ENCODE measurements around the gene CDH4. TPM values are rescaled to one million over a fixed set of nuclear protein-coding genes. Genes with fewer than 3 reads are reported as not detected.

The CDH4 gene
- total and polyA plus RNA-seq, 9 donors: 0.12 to 4.4 (median 0.36) TPM

DNA sequence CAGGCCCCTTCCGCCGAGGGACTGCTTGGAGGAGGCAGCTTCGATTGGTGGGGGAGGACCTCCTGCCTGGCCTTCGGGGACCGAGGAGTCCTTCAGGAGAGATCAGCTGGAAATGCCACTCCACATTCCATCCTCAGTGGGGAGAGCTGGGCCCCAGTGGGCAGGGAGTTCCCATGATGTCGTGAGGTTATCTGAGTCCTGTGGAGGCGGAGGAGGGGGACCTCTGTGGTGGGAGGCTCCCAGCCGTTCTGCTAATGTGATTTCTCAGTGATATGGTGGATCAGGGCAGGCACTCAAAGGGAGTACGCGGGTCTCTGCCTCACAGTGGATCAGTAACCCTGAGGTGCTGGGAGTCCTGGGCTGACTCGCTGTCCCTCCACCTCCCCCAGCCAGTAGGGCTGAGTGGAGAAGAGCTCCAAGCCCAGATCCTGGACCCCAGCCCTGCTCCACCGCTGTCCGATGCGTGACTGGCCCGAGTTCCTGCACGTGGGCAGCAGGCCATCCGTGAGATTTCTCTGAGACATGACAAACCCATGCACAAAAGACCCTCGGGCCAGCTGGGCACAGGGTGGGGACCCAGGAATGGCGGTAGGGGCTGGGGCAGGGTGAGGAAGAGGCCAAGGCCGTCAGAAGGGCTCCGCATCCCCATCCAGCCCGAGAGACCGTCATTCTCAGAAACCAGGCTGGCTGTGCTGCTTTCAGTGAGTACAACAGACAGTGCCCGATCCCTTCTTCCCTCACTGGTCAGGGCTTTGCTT lies 617.9 kb downstream of the CDH4 start:
- H3K27ac ChIP-seq: no peak overlapping the region
- TF ChIP-seq EP300 (IDR thresholded peaks at IDR 0.05) (no peak), POLR2A (IDR thresholded peaks at IDR 0.05) (no peak), CTCF (IDR thresholded peaks at IDR 0.05) (no peak)
- no peaks in the 10 kb centered on the region for H3K36me3 ChIP-seq
- WGBS, 3 donors: 42 to 51% (median 46%) methylated on average over 22 to 24 of the region's 24 CpGs
- no peak overlapping the region for H3K4me3 ChIP-seq
- intact Hi-C loops (cut with DNase I): loop anchor here in 1 of 4 donors (10.0 kb wide), 1 partner anchor 535 kb away; no protein-coding TSS in a partner anchor
- H3K4me1 ChIP-seq (ENCODE audit: insufficient read depth): no peaks in the 10 kb centered on the region
- H3K27me3 ChIP-seq: no peaks in the 10 kb centered on the region
- no peaks in the 10 kb centered on the region for H3K9me3 ChIP-seq
- no peak for DNase-seq

- 81 to 84% (median 83%) methylated on average over 6 of the region's 6 CpGs for WGBS, 3 donors
- no peak for DNase-seq
- H3K9me3 ChIP-seq: no peaks in the 10 kb centered on the region
- intact Hi-C loops (cut with DNase I): loop anchor here in 1 of 4 donors (10.0 kb wide), 1 partner anchor 536 kb away; no protein-coding TSS in a partner anchor
- H3K27me3 ChIP-seq: no peaks in the 10 kb centered on the region
- H3K36me3 ChIP-seq: no peaks in the 10 kb centered on the region
- TF ChIP-seq POLR2A (IDR thresholded peaks at IDR 0.05): no peak
- no peak for TF ChIP-seq CTCF (IDR thresholded peaks at IDR 0.05)
- no peak for TF ChIP-seq EP300 (IDR thresholded peaks at IDR 0.05)
- no peak overlapping the region for H3K27ac ChIP-seq
- H3K4me3 ChIP-seq: no peak overlapping the region
- no peaks in the 10 kb centered on the region for H3K4me1 ChIP-seq (ENCODE audit: insufficient read depth)
Observed at GRCh38 chr20:61871160-61871559, 619.1 kb downstream of the CDH4 start.

DNA sequence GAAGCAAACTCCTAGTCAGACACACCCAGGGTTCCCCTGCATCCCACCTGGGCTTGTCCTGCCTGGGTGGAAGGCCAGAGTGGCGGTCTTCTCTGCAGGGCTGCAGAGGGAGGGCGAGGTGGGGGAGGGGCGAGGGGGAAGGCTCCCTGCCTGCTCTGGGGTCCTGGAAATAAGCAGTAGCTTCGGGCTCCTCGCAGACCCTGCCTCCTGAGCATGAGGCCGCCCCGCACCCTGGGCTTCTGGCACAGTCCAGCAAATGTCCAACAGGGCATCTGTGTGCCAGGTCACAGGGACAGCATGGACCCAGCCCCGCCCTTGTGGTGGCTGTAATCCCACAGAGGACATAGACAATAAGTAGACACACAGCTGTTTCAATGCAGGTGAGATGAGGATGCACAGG lies 619.9 kb downstream of the CDH4 start:
- no peak overlapping the region for H3K27ac ChIP-seq
- 82 to 91% (median 87%) methylated on average over 8 of the region's 8 CpGs for WGBS, 3 donors
- no peak for DNase-seq
- no peaks in the 10 kb centered on the region for H3K27me3 ChIP-seq
- intact Hi-C loops (cut with DNase I): loop anchor here in 1 of 4 donors (10.0 kb wide), 1 partner anchor 537 kb away; no protein-coding TSS in a partner anchor
- TF ChIP-seq EP300 (IDR thresholded peaks at IDR 0.05) (no peak), POLR2A (IDR thresholded peaks at IDR 0.05) (no peak), CTCF (IDR thresholded peaks at IDR 0.05) (no peak)
- no peak overlapping the region for H3K4me3 ChIP-seq
- H3K9me3 ChIP-seq: no peaks in the 10 kb centered on the region
- no peaks in the 10 kb centered on the region for H3K4me1 ChIP-seq (ENCODE audit: insufficient read depth)
- H3K36me3 ChIP-seq: no peaks in the 10 kb centered on the region

DNA sequence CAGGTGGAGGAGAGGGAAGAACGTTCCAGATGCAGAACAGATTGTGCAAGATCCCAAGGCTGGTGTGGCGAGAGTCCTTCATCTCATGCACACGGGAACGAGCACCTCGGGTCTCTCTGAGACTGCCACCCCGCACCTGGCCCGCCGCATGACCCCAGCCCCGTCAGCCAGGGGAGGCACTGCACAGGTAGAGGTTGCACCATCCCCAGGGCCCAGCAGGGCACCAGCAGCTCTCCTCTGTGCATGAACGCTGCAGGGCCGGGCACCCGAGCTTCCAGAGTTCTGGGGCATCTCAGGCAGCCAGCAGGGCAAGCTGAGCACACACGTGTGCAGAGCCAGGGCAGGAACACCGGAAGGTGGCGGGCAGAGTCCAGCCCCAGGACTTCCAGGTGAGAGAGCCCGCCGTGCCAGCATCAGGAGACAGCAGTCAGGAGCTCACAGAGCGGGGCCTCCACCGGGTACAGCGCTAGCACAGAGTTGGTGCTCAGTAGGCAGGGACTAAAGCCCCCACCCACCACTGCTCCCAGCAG lies 620.4 kb downstream of the CDH4 start:
- H3K36me3 ChIP-seq: no peaks in the 10 kb centered on the region
- WGBS, 3 donors: 88 to 93% (median 92%) methylated on average over 20 of the region's 20 CpGs
- H3K9me3 ChIP-seq: no peaks in the 10 kb centered on the region
- no peak overlapping the region for H3K27ac ChIP-seq
- H3K27me3 ChIP-seq: no peaks in the 10 kb centered on the region
- TF ChIP-seq POLR2A (IDR thresholded peaks at IDR 0.05): no peak
- TF ChIP-seq EP300 (IDR thresholded peaks at IDR 0.05): no peak
- TF ChIP-seq CTCF (IDR thresholded peaks at IDR 0.05): no peak
- intact Hi-C loops (cut with DNase I): loop anchor here in 1 of 4 donors (10.0 kb wide), 1 partner anchor 538 kb away; no protein-coding TSS in a partner anchor
- no peak for DNase-seq
- H3K4me3 ChIP-seq: no peak overlapping the region
- no peaks in the 10 kb centered on the region for H3K4me1 ChIP-seq (ENCODE audit: insufficient read depth)

Data from ovary (tissue), 9 donors.